ENCODE data around the gene TNFSF4. TPM values are rescaled to one million over a fixed set of nuclear protein-coding genes. Genes with fewer than 3 reads are reported as not detected.
"Not testable (repeated sequence)": the region's sequence is repeated elsewhere in the genome, so short reads cannot be mapped to it uniquely, and the experiment has no call there.

TNFSF4 gene
- total RNA-seq, 1 experiment from 2014 or later: 2.7 TPM

GRCh38 chr1:173164178-173164577 lies 43.0 kb downstream of the TNFSF4 start:
- DNase-seq (ENCODE audit: low read depth): no peak

GRCh38 chr1:173163222-173163621 lies 43.9 kb downstream of the TNFSF4 start:
- DNase-seq (ENCODE audit: low read depth): no peak

- no peak for DNase-seq (ENCODE audit: low read depth)
Measured at GRCh38 chr1:173162601-173163000, 44.5 kb downstream of the TNFSF4 start.

GRCh38 chr1:173161510-173162221 lies 45.5 kb downstream of the TNFSF4 start:
- DNase-seq (ENCODE audit: low read depth): peak; percentile 76

GRCh38 chr1:173153964-173154363 lies 53.2 kb downstream of the TNFSF4 start:
- DNase-seq (ENCODE audit: low read depth): not testable (repeated sequence)

- DNase-seq (ENCODE audit: low read depth): no peak
Measured at GRCh38 chr1:173153503-173153902, 53.6 kb downstream of the TNFSF4 start.

- DNase-seq (ENCODE audit: low read depth): no peak
Measured at GRCh38 chr1:173152598-173152997, 54.5 kb downstream of the TNFSF4 start.

GRCh38 chr1:173150795-173151194 lies 56.3 kb downstream of the TNFSF4 start:
- no peak for DNase-seq (ENCODE audit: low read depth)

GRCh38 chr1:173149887-173150286 lies 57.2 kb downstream of the TNFSF4 start:
- peak; percentile 13 for DNase-seq (ENCODE audit: low read depth)

GRCh38 chr1:173148971-173149370 lies 58.2 kb downstream of the TNFSF4 start:
- DNase-seq (ENCODE audit: low read depth): no peak

GRCh38 chr1:173148545-173148944 lies 58.6 kb downstream of the TNFSF4 start:
- no peak for DNase-seq (ENCODE audit: low read depth)

GRCh38 chr1:173140733-173141132 lies 66.4 kb downstream of the TNFSF4 start:
- DNase-seq (ENCODE audit: low read depth): no peak

- no peak for DNase-seq (ENCODE audit: low read depth)
Measured at GRCh38 chr1:173139706-173140105, 67.4 kb downstream of the TNFSF4 start.

GRCh38 chr1:173137107-173137706 lies 69.9 kb downstream of the TNFSF4 start:
- DNase-seq (ENCODE audit: low read depth): no peak

GRCh38 chr1:173134800-173135199 lies 72.3 kb downstream of the TNFSF4 start:
- no peak for DNase-seq (ENCODE audit: low read depth)

- DNase-seq (ENCODE audit: low read depth): no peak
Measured at GRCh38 chr1:173134029-173134428, 73.1 kb downstream of the TNFSF4 start.

Other genes starting within 250 kb of the TNFSF4 start
- 1.0 and 1.2 TPM in 2 replicates for gene TNFSF18, start 156.4 kb downstream of the TNFSF4 start, total RNA-seq (2014; rRNA removed; shearing (Covaris generic))

Measured in Daoy (cell line).